HG03565 (cell line): ENCODE data around the gene TMBIM6.
"Not testable (repeated sequence)": the region's sequence is repeated elsewhere in the genome, so short reads cannot be mapped to it uniquely, and the experiment has no call there.

Experiments used
- ATAC-seq: cut with Tn5 transposase; IDR thresholded peaks from one replicate; pipeline ENCODE4 v1.9.1; 2021; ENCODE audit warnings: mild to moderate bottlenecking, moderate library complexity; ENCODE audit not compliant: unreplicated experiment

The TMBIM6 gene

DNA sequence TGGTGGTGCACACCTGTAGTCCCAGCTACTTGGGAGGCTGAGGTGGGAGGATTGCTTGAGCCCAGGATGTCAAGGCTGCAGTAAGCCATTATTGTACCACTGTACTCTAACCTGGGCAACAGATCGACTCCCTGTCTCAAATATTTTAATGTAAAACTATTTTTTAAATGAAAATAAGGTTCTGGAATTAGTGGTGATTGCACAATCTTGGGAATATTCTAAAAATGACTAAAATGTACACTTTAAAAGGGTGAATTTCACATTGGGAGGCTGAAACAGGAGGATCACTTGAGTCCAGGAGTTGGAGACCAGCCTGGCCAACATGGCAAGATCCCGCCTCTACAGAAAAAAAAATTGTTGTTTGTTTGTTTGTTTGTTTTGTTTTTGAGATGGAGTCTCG lies 12.9 kb upstream of the TMBIM6 start:
- ATAC-seq = no peak

DNA sequence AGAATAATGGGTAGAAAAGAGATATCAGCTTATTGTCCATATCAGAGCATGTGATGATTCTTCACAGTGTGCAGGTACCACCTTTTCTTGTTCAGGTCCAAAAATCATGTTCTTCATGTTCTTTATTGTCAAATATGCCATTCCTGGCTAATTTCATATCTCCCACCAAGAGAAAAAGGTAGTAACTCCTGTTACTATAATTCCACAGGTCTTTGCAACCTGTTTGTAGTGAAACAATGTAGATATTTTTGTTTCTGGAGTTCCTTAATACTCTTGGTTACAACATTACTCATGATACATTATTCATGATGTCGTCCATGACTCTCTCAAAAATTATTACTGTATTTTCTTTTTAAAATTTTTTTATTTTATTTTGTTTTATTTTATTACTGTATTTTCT lies 11.3 kb upstream of the TMBIM6 start:
- no peak for ATAC-seq

DNA sequence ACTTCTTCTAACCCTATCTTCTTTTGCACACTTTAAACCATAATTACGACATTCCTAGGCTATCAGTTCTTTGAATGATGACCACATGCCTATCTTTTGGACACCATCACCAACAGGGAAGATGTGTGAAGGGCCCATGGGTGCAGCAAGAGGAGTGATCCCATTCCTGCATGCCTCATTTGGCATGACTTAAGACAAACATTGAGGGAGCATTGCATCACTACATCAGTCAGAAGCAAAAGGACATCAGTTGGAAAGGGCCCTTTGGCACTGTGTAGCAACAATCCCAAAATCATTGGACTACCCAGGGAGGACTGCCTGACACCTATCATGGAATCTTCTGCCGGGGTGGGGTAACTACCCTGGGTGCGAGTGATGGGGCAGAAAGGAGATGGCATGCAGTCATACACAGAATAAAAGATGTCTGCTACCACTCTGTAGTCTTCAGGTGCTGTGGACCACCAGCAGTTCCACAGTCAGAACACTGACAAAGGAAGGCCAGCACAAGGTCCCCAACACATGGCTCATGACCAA lies 10.7 kb upstream of the TMBIM6 start:
- no peak for ATAC-seq

DNA sequence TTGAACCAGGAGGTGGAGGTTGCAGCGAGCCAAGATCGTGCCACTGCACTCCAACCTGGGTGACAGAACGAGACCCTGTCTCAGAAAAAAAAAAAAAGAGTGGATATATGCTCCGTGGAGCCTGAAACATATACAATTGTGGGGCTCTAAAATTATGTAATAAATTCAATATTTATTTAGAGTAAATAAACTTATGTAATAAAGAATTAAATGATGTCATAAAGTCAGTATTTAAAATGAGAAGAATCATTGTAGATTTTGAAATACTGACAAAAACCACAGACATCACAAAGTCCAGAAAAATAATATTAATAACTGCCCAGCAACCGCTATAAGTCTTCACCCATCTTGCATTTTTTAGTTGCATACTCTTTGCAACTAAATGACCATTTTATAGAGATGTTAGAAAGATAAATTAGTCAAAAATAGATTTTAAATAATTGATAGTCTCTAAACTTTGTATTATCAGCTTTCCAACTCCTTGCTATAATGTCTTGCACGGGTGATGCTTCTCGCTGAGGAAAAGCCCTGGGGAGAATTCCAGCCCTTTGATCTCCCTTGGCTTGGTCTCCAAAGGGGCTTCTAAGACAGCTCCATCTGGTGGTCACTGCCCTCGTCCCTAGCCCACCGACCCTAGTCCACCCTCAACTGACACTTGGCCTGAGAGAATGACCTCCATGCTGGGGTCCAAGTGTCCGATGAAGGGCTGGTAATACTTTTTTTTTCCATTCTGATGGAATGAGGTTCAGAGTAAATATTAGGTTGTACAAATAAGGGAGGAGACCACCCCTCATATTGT lies 7.9 kb upstream of the TMBIM6 start:
- no peak for ATAC-seq

DNA sequence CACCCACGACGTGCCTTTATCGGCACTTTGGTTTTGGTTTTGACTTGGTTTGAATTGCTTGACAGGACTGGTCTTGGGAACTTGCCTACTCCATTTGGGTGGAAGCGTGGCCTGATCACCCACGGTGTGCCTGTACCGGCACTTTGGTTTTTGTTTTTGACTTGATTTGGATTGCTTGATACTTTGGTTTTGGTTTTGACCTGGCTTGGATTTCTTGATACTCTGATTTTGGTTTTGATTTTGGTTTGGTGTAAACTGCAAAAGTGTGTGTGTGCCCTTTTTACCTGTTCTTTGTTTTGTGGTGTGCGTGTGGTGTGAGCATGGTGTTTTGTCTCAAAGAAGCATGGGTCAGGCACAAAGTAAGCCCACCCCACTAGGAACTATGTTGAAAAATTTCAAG lies 6.5 kb upstream of the TMBIM6 start:
- not testable (repeated sequence) for ATAC-seq

DNA sequence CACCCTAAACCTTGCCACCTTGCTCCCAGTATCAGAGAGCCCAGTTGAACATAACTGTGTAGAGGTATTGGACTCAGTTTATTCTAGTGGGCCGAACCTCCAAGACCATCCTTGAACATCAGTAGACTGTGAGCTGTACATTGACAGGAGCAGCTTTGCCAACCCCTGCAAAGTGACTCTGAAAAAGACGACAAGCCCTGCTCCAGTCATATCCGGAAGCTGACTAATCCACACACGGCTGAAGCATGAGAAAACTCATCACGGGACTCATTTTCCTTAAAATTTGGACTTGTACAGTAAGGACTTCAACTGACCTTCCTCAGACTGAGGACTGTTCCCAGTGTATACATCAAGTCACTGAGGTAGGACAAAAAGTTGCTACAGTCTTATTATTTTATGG lies 2.6 kb upstream of the TMBIM6 start:
- not testable (repeated sequence) for ATAC-seq

DNA sequence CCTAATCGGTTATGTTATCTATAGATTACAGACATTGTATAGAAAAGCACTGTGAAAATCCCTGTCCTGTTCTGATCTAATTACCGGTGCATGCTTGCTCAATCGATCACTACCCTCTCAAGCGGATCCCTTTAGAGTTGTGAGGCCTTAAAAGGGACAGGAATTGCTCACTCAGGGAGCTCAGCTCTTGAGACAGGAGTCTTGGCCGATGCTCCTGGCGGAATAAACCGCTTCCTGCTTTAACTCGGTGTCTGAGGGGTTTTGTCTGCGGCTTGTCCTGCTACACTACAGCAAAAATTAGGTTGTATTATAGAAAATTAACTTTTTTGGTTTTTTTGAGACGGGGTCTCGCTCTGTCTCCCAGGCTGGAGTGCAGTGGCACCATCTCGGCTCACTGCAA lies 1.1 kb upstream of the TMBIM6 start:
- not testable (repeated sequence) for ATAC-seq

DNA sequence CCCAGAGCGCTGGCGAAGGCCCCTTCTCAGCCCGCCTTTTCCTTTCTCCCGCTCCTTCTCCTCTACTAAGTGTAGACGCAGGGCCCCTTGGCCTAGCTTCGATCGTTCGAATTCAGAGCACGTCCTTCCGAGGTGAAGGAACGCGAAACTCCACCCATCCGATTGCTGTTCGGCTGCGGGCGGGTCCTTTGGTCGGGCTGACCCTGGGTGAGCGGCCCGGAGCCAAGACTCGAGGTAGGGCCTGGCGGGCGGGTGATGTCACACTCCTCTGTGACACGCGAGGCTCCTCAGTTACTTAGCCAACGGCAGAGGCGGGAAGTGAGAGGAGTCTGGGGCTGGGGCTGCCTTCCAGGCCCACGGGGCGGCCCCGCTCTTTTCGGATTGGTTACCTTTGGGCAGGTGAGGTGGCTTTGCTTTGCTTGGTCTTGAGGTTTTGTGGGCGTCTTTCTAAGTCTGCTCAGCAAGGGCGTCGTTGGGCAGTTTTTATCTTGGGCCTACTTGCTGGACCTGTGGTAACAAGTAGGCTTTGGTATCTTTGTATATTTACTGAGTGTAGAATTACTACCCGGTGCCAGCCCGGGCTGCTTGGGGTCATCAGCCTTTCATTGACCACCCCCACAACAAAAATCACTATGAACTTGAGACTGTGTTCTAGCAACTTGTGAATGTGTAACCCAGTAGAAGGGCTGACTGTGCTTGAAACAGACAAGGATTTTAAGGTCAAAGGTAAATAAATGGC lies 694 bp downstream of the TMBIM6 start:
- peak; percentile 39 for ATAC-seq

DNA sequence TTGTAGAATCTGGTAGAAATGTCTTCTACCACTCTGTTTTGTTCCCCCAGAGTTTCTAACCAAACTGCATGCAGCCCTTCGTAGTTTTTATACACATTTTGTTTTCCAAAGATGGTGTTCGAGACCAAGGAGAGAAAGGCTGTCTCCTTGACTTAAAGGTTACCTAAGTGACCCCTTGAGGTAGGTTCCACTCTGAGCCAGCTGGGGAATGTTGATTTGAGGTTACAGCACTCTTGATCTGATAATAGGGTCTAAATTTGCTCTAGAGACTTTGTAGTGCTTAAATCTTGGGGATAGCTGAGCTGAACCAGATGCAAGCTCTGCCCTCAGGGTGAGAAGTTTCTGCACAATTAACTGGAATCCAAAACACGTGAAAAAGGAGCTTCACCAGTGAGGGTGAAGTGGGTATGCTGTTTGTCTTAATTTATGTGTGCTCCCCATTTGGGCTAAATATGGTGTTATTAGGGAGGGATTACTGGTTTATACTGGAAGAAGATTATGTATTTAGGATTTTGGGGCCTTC lies 3.1 kb downstream of the TMBIM6 start:
- no peak for ATAC-seq

DNA sequence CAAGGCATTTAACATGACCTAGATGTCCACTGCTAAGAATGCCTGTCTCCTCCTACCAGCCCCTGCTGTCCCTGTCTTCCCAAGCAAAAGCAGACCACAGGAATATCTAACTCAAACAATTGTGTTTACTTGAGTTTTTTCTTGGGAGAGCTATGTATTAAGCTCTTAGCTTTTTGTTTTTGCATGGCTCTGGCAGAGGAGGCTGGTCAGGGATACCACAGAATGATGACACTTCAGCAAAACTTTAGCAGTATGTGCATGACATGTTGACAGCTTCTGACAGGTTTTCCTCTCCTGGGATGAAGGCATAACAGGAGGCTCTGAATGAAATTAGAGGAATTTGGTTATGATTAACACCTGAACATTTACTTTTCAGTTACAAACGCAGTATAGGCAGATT lies 6.9 kb downstream of the TMBIM6 start:
- no peak for ATAC-seq

DNA sequence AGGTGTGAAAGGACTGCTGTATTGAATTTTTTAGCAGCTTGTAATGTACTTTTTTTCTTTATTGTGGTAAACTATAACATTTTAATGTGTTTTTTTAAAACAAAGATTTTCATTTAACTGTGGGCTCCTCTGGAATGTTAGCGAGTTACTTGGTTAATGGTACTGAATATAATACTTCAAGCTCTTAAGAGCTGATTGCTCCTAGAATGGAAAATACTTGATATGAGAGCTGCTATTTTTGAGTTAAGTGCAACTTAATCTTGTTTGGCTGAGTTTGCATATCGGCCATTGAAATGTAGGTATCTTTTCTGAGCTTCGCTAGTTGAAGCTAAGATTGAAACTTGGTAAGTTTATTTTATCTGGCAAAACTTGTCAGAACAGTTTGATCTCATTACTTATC lies 7.4 kb downstream of the TMBIM6 start:
- no peak for ATAC-seq

DNA sequence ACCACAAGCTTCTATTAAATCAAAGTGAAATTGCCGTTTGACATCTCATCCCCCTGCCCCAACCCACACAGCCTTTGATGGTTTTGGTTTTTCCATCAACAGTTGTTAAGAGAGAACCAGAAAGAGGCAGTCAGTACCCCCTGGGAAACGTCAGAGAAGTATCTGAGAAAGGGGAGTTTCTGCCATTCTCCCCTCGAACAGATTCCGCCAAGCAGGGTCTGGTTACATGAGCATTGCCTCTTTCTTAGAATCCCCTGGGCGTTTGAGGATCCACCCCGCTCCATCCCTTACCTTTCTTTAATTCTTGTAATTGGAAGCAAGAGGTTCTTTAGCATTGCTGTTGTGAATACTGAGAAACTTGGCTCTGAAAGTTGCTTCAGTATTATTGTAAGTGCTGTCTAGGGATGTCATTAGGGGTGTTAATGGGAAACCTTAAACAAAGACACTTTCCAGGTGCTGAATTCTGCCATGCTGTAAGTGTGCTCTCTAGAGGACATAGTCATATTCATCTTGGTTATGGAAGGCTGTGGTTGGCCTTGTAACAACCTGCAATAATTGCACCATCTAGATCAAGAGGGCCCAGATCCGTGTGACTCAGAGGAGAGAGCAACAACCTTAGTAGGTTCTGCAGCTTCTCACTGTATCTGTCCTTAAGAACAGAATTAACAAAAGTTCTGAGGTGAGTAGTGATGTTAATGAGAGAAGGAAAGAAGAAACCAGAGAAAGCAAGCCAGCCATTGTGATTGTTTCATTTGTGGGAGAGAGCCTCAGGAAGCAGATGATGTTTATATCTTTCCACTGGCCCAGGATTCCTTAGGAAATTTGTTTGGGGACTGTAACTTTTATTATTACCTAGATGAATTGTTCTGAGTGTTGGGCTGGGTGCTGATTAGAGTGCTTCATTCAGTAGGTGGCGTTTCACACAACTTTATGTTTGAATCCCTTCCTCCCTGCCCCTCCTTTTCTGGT lies 9.0 kb downstream of the TMBIM6 start:
- no peak for ATAC-seq

DNA sequence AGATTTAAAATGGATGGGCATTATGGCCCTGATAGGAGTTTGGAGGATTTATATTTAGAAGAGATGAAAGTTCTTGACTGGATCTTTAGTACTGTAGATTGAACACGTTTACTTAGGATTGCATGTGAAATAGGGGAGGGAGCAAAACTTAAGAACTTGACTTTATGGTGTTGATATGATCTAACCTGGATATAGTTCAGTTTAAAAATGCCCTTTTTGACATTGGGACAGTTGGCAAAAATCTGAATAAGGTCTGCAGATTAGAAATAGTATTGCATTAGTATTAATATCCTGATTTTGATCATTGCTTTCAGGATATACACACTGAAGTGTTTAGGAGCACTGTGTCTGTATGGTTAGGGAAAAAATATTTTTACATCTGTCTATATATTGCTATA lies 9.6 kb downstream of the TMBIM6 start:
- ATAC-seq = no peak

DNA sequence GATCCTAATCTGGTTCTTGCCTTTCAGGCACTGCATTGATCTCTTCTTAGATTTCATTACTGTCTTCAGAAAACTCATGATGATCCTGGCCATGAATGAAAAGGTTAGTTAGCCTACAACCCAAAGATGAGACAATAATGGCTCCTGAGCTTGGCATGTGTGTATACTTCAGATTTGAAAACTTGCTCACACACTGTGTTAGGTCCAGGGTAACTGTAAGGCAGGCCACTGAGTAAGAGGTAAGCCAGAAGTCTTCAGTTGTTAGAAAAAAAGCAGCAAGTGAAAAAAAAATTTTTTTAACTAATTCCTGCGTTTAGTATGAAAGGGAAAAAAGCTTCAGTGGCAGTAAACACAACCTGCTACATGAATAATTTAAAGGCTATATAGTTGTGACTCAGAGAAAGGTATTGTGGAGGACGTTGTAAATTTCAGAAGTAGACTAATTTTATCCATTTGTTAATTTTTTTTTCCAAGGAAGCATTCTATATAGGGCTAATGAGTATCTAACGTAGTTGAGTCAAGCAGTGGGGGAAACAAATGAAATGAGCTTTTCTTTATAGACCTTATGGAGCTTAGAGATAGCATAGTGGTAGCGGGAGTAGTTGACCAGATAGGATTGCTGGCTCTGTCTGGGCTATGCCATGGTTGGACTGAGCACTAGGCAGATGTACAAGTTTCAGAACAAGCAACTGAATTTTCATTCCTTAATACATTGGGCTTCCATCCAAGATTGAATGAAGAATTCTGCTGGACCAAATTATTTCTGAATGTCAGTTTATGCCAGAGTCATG lies 20.5 kb downstream of the TMBIM6 start:
- no peak for ATAC-seq

DNA sequence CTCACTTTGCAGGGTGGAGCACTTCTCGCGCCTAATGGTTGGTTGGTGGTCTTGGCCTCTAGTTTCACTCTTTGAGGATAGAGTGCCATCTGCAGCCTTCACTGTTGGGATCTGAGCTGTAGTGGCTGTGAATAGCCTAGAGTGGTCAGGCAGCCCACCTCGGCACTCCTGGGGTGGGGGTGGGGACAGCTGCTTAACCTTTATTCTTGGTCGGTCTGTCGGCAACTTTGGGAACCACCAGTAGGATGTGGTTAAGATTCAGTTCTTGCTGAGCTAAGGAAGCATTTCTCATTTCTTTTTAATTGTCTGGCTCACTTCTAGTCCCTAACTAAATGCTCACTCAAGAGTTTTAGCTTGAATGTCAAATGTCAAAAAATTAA lies 21.1 kb downstream of the TMBIM6 start:
- ATAC-seq = no peak

DNA sequence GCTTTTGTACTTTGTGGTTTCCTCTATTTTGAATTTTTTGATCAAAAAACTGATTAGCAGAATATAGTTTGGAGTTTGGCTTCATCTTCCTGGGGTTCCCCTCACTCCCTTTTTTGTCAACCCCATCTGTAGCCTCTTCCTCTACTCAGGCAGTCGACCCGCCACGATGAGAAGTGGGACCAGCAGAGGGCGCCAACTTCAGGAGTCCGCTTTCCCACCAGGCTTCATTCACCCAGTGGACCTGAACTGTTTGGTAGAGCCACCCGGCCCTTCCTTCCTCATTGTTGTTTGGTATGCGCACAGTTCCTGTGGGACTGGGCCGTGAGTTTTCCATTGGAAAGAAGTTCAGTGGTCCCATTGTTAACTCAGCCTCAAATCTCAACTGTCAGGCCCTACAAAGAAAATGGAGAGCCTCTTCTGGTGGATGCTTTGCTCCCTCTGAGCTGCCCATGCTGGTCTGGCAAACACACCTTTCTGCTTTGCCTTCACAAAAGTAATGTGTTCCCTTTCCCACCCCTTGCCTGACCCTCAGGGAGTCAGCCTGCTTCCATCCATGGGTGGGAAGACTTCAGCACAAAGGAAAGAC lies 21.7 kb downstream of the TMBIM6 start:
- no peak for ATAC-seq

DNA sequence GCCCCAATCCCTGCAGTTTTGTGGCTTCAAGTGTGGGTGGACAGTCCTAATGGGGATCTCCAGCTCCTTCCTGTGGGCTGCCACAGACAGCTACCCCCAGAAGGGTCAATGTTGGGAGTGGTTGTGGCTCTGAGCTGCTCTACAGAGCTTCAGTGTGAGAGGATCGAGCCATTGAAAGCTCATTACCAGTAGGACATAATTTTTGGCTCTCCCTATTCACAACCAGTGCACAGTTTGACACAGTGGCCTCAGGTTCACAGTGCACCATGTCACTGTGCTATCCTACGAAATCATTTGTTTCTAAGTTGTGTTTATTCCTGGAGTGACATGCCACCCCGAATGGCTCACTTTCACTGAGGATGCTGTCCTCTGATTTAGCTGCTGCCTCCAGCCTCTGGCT lies 22.8 kb downstream of the TMBIM6 start:
- ATAC-seq = no peak

DNA sequence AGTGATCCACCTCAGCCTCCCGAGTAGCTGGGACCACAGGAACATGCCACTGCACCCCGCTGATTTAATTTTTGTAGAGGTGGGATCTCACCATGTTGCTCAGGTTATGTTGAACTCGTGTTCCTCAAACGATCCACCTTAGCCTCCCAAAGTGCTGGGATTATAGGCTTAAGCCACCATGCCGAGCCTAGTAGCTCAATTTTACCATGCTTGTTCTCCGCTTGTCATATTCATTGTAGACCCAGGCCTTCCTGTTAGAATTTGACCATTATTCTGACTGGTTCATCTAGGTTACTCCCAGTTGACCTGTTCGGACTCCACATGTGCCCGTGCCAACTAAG lies 24.7 kb downstream of the TMBIM6 start:
- no peak for ATAC-seq

DNA sequence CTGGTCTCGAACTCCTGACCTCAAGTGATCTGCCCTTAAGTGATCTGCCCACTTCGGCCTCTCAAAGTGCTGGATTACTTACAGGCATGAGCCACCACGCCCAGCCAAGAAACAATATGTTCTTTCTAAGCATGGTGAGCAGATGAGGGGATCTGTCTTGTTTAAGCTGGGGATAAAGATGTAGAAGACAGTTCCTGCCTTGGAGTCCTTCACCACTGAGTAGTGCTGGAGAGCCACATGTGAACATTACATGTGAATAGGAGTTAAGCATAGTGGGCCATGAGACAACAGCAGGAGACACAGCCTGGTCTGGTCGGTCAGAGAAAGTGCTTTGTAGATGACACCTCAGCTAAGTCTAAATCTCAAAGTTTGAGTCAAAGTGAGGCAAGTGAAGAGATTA lies 26.0 kb downstream of the TMBIM6 start:
- ATAC-seq = no peak

DNA sequence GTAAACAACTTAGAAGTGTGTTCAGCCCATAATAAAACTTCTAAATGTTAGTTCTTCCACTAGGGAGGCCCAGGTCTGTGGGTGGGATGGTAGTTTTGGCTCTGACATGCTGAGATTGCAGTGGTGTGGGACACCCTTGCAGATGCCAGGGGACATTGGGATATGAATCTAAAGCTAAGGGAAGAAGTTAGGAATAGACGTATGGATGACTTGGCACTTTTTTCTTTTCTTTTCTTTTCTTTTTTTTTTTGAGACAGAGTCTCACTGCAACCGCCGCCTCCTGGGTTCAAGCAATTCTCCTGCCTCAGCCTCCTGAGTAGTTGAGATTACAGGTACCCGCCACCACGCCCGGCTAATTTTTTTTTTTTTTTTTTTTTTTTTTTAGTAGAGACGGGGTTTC lies 31.7 kb downstream of the TMBIM6 start:
- ATAC-seq = not testable (repeated sequence)
